Measurements from ENCODE around the gene FOSL2. TPM values are rescaled to one million over a fixed set of nuclear protein-coding genes. Genes with fewer than 3 reads are reported as not detected.

FOSL2 gene
- total and polyA plus RNA-seq, 4 experiments from 2014 or later = 4.7 to 6.7 (median 5.8) TPM

DNA sequence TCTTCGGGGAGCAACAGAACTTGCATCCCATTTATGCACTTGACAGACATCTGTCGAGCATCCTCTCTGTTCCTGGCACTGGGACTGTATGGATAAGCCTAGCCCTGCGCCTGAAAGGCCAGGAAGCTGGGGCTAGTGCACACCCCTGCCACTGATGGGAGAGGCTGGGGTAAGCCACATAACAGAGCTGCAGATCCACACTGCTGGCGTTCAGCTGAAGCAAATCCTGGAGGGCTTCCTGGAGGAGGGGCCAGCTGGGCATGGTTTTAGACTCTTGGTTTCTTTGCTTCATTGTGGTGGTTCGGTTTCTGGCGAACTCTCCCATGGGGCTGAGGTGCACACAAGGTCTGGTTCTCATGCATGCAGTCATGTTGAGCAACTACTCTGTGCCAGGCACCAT is 45.5 kb upstream of the FOSL2 start:
- Mint-ChIP-seq H3K4me1 (peaks cover 15 to 46% (median 24%) of the 10 kb centered on the region in 4 donors), H3K27me3 (no peaks in the 10 kb centered on the region), H3K4me3 (peak overlapping the region in 6 of 8 donors; percentile 7 to 70 (median 62)), H3K36me3 (no peaks in the 10 kb centered on the region), H3K9me3 (no peaks in the 10 kb centered on the region), H3K27ac (peak overlapping the region in 6 of 7 donors; percentile 77 to 95 (median 82))
- no peaks in the 10 kb centered on the region for H3K36me3 ChIP-seq (ENCODE audit: insufficient read depth, low read length)
- CTCF ChIA-PET (ENCODE audit: partially characterized antibody) = no interaction called here
- intact Hi-C loops (cut with micrococcal nuclease) = no loop called here
- no peak for DNase-seq
- no peak overlapping the region for H3K4me3 ChIP-seq (ENCODE audit: low read length in 2 of 2)
- no peaks in the 10 kb centered on the region for H3K27me3 ChIP-seq (ENCODE audit: insufficient read depth, low read length)
- peaks cover 39% of the 10 kb centered on the region for H3K4me1 ChIP-seq (ENCODE audit: insufficient read depth, low read length)
- POLR2A ChIA-PET (ENCODE audit: partially characterized antibody) = interaction anchor here (0.6 to 1.7 kb wide), 2 partner anchors 44 to 45 kb away, joined by 3 to 6 read pairs; partner anchors contain the start of gene FOSL2
- H3K27ac ChIP-seq (ENCODE audit: low read depth, low read length) = peak overlapping the region; percentile 0
- H3K9me3 ChIP-seq (ENCODE audit: control insufficient read depth in 1 of 2, low read length in 2 of 2) = no peaks in the 10 kb centered on the region

DNA sequence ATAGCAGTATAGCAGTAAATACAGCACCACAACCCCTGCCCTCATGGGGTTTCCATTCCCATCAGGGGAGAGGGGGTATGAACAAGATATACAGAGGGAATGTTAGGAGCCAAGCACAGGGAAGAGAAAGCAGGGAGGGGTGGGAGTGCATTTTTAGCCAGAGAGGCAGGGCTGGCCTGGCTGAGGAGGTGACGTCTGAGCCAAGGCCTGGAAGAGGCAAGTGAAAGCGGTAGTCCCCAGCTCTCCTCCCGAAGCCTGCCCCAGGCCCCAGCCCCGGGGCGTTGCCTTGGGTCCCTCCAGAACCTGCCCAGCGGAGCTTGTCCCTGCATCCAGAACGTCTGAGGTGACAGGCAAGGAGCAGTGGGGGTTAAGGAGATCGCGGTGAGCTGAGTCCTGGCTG is 45.1 kb upstream of the FOSL2 start:
- H3K36me3 ChIP-seq (ENCODE audit: insufficient read depth, low read length) = no peaks in the 10 kb centered on the region
- H3K4me1 Mint-ChIP-seq = peaks cover 15 to 46% (median 24%) of the 10 kb centered on the region in 4 donors
- intact Hi-C loops (cut with micrococcal nuclease) = no loop called here
- ChIA-PET CTCF (ENCODE audit: partially characterized antibody) (no interaction called here), POLR2A (ENCODE audit: partially characterized antibody) (interaction anchor here (0.6 to 2.2 kb wide), 6 partner anchors 14 to 474 kb away, joined by 3 to 6 read pairs (median 3); partner anchors contain the start of gene FOSL2)
- no peak overlapping the region for H3K4me3 ChIP-seq (ENCODE audit: low read length in 2 of 2)
- H3K27me3 ChIP-seq (ENCODE audit: insufficient read depth, low read length) = no peaks in the 10 kb centered on the region
- peak overlapping the region in 6 of 8 donors; percentile 39 to 70 (median 62) for H3K4me3 Mint-ChIP-seq
- DNase-seq = no peak
- peak overlapping the region; percentile 38 for H3K27ac ChIP-seq (ENCODE audit: low read depth, low read length)
- peak overlapping the region in 6 of 7 donors; percentile 80 to 95 (median 85) for H3K27ac Mint-ChIP-seq
- no peaks in the 10 kb centered on the region for H3K27me3 Mint-ChIP-seq
- no peaks in the 10 kb centered on the region for H3K9me3 Mint-ChIP-seq
- H3K9me3 ChIP-seq (ENCODE audit: control insufficient read depth in 1 of 2, low read length in 2 of 2) = no peaks in the 10 kb centered on the region
- H3K4me1 ChIP-seq (ENCODE audit: insufficient read depth, low read length) = peaks cover 39% of the 10 kb centered on the region
- H3K36me3 Mint-ChIP-seq = no peaks in the 10 kb centered on the region

DNA sequence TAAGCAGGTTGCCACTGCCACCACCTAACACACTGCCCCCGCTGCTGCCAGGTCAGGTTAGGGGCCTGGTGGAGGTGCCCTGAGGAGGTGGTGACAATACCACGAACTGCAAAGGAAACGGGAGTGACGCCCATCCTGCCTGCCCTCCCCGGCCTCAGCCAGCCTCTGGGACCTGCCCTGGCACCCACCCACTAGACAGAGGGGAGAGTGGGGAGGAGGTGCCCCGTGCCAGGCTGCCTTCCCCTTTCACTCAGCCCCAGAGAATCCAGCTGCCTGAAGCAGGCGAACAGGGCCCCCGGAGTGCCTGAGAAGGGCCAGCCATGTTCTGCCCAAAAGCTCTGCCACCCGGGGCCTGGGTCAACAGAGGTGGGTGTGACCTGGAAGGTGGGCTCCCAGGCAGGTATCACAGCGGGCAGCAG is 44.5 kb upstream of the FOSL2 start:
- Histone ChIP-seq H3K4me1 (ENCODE audit: insufficient read depth, low read length) (peaks cover 39% of the 10 kb centered on the region), H3K36me3 (ENCODE audit: insufficient read depth, low read length) (no peaks in the 10 kb centered on the region), H3K9me3 (ENCODE audit: control insufficient read depth in 1 of 2, low read length in 2 of 2) (no peaks in the 10 kb centered on the region), H3K27ac (ENCODE audit: low read depth, low read length) (peak overlapping the region; percentile 38), H3K27me3 (ENCODE audit: insufficient read depth, low read length) (no peaks in the 10 kb centered on the region), H3K4me3 (ENCODE audit: low read length in 2 of 2) (peak overlapping the region; percentile 11 to 15)
- no peaks in the 10 kb centered on the region for H3K9me3 Mint-ChIP-seq
- no peaks in the 10 kb centered on the region for H3K36me3 Mint-ChIP-seq
- intact Hi-C loops (cut with micrococcal nuclease) = no loop called here
- H3K4me3 Mint-ChIP-seq = peak overlapping the region in 6 of 8 donors; percentile 45 to 70 (median 58)
- ChIA-PET CTCF (ENCODE audit: partially characterized antibody) (no interaction called here), POLR2A (ENCODE audit: partially characterized antibody) (interaction anchor here (0.6 to 2.2 kb wide), 5 partner anchors 11 to 474 kb away, joined by 3 to 5 read pairs (median 3); partner anchors contain the start of gene FOSL2)
- no peaks in the 10 kb centered on the region for H3K27me3 Mint-ChIP-seq
- peak; percentile 67 to 77 (median 73) for DNase-seq
- H3K4me1 Mint-ChIP-seq = peaks cover 15 to 46% (median 24%) of the 10 kb centered on the region in 4 donors
- H3K27ac Mint-ChIP-seq = peak overlapping the region; percentile 54 to 95 (median 86)

DNA sequence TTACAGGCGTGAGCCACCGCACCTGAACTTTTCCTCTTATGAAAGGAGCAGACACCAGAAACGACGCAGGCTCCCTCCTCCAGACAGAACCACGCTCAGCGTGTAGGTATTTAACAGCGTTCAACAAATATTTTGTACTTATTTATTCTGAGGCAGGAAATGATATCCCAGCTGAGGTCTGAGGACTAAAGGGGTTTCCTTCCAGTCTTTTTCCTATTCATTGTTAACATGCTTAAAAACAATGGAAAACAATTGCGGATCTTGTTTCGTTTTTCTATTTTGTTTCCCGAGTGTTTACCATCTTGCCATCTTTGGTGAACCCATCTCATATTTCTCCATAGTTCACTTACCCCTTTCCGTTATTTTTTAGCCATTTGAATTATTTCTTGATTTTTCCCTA is 43.7 kb upstream of the FOSL2 start:
- H3K4me1 Mint-ChIP-seq = peaks cover 15 to 46% (median 24%) of the 10 kb centered on the region in 4 donors
- Histone ChIP-seq H3K27me3 (ENCODE audit: insufficient read depth, low read length) (no peaks in the 10 kb centered on the region), H3K9me3 (ENCODE audit: control insufficient read depth in 1 of 2, low read length in 2 of 2) (no peaks in the 10 kb centered on the region), H3K36me3 (ENCODE audit: insufficient read depth, low read length) (no peaks in the 10 kb centered on the region), H3K27ac (ENCODE audit: low read depth, low read length) (no peak overlapping the region), H3K4me1 (ENCODE audit: insufficient read depth, low read length) (peaks cover 39% of the 10 kb centered on the region), H3K4me3 (ENCODE audit: low read length in 2 of 2) (no peak overlapping the region)
- H3K27ac Mint-ChIP-seq = peak overlapping the region in 6 of 7 donors; percentile 52 to 95 (median 83)
- no peak for DNase-seq
- H3K4me3 Mint-ChIP-seq = peak overlapping the region in 5 of 8 donors; percentile 13 to 70 (median 61)
- H3K36me3 Mint-ChIP-seq = no peaks in the 10 kb centered on the region
- ChIA-PET CTCF (ENCODE audit: partially characterized antibody) (no interaction called here), POLR2A (ENCODE audit: partially characterized antibody) (interaction anchor here (0.9 to 2.2 kb wide), 5 partner anchors 10 to 60 kb away, joined by 3 to 7 read pairs (median 3); partner anchors contain the start of gene FOSL2)
- intact Hi-C loops (cut with micrococcal nuclease) = no loop called here
- H3K9me3 Mint-ChIP-seq = no peaks in the 10 kb centered on the region
- H3K27me3 Mint-ChIP-seq = no peaks in the 10 kb centered on the region

- H3K36me3 Mint-ChIP-seq = no peaks in the 10 kb centered on the region
- H3K4me1 Mint-ChIP-seq = peaks cover 15 to 46% (median 24%) of the 10 kb centered on the region in 4 donors
- no peak for DNase-seq
- Histone ChIP-seq H3K27me3 (ENCODE audit: insufficient read depth, low read length) (no peaks in the 10 kb centered on the region), H3K4me1 (ENCODE audit: insufficient read depth, low read length) (peaks cover 39% of the 10 kb centered on the region), H3K9me3 (ENCODE audit: control insufficient read depth in 1 of 2, low read length in 2 of 2) (no peaks in the 10 kb centered on the region), H3K27ac (ENCODE audit: low read depth, low read length) (no peak overlapping the region), H3K36me3 (ENCODE audit: insufficient read depth, low read length) (no peaks in the 10 kb centered on the region), H3K4me3 (ENCODE audit: low read length in 2 of 2) (no peak overlapping the region)
- no peaks in the 10 kb centered on the region for H3K27me3 Mint-ChIP-seq
- CTCF ChIA-PET (ENCODE audit: partially characterized antibody) = interaction anchor here (1.3 kb wide), 1 partner anchor 8 kb away, joined by 3 read pairs; no protein-coding TSS in a partner anchor
- H3K9me3 Mint-ChIP-seq = no peaks in the 10 kb centered on the region
- POLR2A ChIA-PET (ENCODE audit: partially characterized antibody) = interaction anchor here (0.6 to 2.2 kb wide), 3 partner anchors 16 to 52 kb away, joined by 3 to 7 read pairs (median 5); partner anchors contain the start of gene FOSL2
- H3K27ac Mint-ChIP-seq = peak overlapping the region in 5 of 7 donors; percentile 19 to 73 (median 50)
- peak overlapping the region in 1 of 8 donors; percentile 70 for H3K4me3 Mint-ChIP-seq
- intact Hi-C loops (cut with micrococcal nuclease) = no loop called here
Measured at GRCh38 chr2:28349546-28350165, 43.0 kb upstream of the FOSL2 start.

GRCh38 chr2:28350196-28350595 is 42.5 kb upstream of the FOSL2 start:
- H3K36me3 Mint-ChIP-seq = no peaks in the 10 kb centered on the region
- POLR2A ChIA-PET (ENCODE audit: partially characterized antibody) = interaction anchor here (0.9 to 1.6 kb wide), 2 partner anchors 15 to 31 kb away, joined by 3 to 7 read pairs; no protein-coding TSS in a partner anchor
- Histone ChIP-seq H3K27me3 (ENCODE audit: insufficient read depth, low read length) (no peaks in the 10 kb centered on the region), H3K9me3 (ENCODE audit: control insufficient read depth in 1 of 2, low read length in 2 of 2) (no peaks in the 10 kb centered on the region), H3K4me1 (ENCODE audit: insufficient read depth, low read length) (peaks cover 39% of the 10 kb centered on the region), H3K4me3 (ENCODE audit: low read length in 2 of 2) (no peak overlapping the region), H3K27ac (ENCODE audit: low read depth, low read length) (no peak overlapping the region), H3K36me3 (ENCODE audit: insufficient read depth, low read length) (no peaks in the 10 kb centered on the region)
- H3K27ac Mint-ChIP-seq = no peak overlapping the region
- no peak overlapping the region for H3K4me3 Mint-ChIP-seq
- H3K9me3 Mint-ChIP-seq = no peaks in the 10 kb centered on the region
- peaks cover 15 to 46% (median 24%) of the 10 kb centered on the region in 4 donors for H3K4me1 Mint-ChIP-seq
- DNase-seq = no peak
- intact Hi-C loops (cut with micrococcal nuclease) = no loop called here
- CTCF ChIA-PET (ENCODE audit: partially characterized antibody) = interaction anchor here (1.3 kb wide), 1 partner anchor 8 kb away, joined by 3 read pairs; no protein-coding TSS in a partner anchor
- no peaks in the 10 kb centered on the region for H3K27me3 Mint-ChIP-seq

- POLR2A ChIA-PET (ENCODE audit: partially characterized antibody) = interaction anchor here (0.9 kb wide), 1 partner anchor 30 kb away, joined by 3 read pairs; no protein-coding TSS in a partner anchor
- CTCF ChIA-PET (ENCODE audit: partially characterized antibody) = interaction anchor here (1.3 kb wide), 1 partner anchor 9 kb away, joined by 3 read pairs; no protein-coding TSS in a partner anchor
- Mint-ChIP-seq H3K4me3 (no peak overlapping the region), H3K27me3 (no peaks in the 10 kb centered on the region), H3K36me3 (no peaks in the 10 kb centered on the region), H3K27ac (peak overlapping the region in 2 of 7 donors; percentile 3 to 74), H3K4me1 (peaks cover 15 to 43% (median 23%) of the 10 kb centered on the region in 4 donors), H3K9me3 (no peaks in the 10 kb centered on the region)
- DNase-seq = no peak
- no peak overlapping the region for H3K4me3 ChIP-seq (ENCODE audit: low read length in 2 of 2)
- H3K27ac ChIP-seq (ENCODE audit: low read depth, low read length) = no peak overlapping the region
- H3K27me3 ChIP-seq (ENCODE audit: insufficient read depth, low read length) = no peaks in the 10 kb centered on the region
- H3K9me3 ChIP-seq (ENCODE audit: control insufficient read depth in 1 of 2, low read length in 2 of 2) = no peaks in the 10 kb centered on the region
- intact Hi-C loops (cut with micrococcal nuclease) = no loop called here
- no peaks in the 10 kb centered on the region for H3K36me3 ChIP-seq (ENCODE audit: insufficient read depth, low read length)
- H3K4me1 ChIP-seq (ENCODE audit: insufficient read depth, low read length) = peaks cover 42% of the 10 kb centered on the region
Measured at GRCh38 chr2:28350791-28351285, 41.8 kb upstream of the FOSL2 start.

All from CD4-positive, alpha-beta memory T cell (primary cell).